Uterus (tissue), 4 donors: ENCODE data around the gene KRT1. TPM values are rescaled to one million over a fixed set of nuclear protein-coding genes. Genes with fewer than 3 reads are reported as not detected.

Source experiments
- DNase-seq, 2 donors: peaks; one replicate each; pipeline ENCODE4 v3.0.0-alpha.2; 2019 to 2020
- H3K27ac ChIP-seq, 2 donors: fragments of 200-600 bp; sonication (generic); 1 replicate in 1 of 2; 2 replicates in 1 of 2; pipeline ENCODE4 v1.5.1; 2016 to 2018
- H3K27me3 ChIP-seq, 2 donors: fragments of 200-600 bp; sonication (generic); one replicate each; pipeline ENCODE4 v1.5.1; 2018 to 2019; ENCODE audit warnings: control low read depth in 1 of 2
- H3K36me3 ChIP-seq, 2 donors: fragments of 200-600 bp; sonication (generic); one replicate each; pipeline ENCODE4 v1.5.1; 2019; ENCODE audit warnings: control low read depth in 1 of 2
- H3K4me1 ChIP-seq, 2 donors: fragments of 200-600 bp; sonication (generic); one replicate each; pipeline ENCODE4 v1.5.1; 2018 to 2019; ENCODE audit warnings: control low read depth in 1 of 2
- H3K4me3 ChIP-seq, 2 donors: fragments of 200-600 bp; sonication (generic); 1 replicate in 1 of 2; 2 replicates in 1 of 2; pipeline ENCODE4 v1.5.1; 2018 to 2019; ENCODE audit warnings: mild to moderate bottlenecking in 1 of 2
- H3K9me3 ChIP-seq, 2 donors: fragments of 200-600 bp; sonication (generic); one replicate each; pipeline ENCODE4 v1.5.1; 2019; ENCODE audit warnings: control low read depth in 1 of 2
- POLR2A ChIP-seq, 2 donors: fragments of 450-650 bp; IDR thresholded peaks; one replicate each; pipeline ENCODE4 v1.6.1; 2016; ENCODE audit warnings: antibody characterized with exemption in 2 of 2, mild to moderate bottlenecking in 1 of 2, moderate library complexity in 1 of 2
- intact Hi-C: fragments of 100-400 bp; cut with DNase I; formaldehyde crosslinking; loops from one replicate; pipeline ENCODE4 v1.15.1; 2023; ENCODE audit warnings: low total_unique reads
- total RNA-seq, 4 donors: library from RNA; depleted of rRNA in 3 of 4; stranded (reverse); fragments of >200 nt in 3 of 4; gene quantifications; one replicate each; pipeline versions ENCODE4 v1.1.0 to v1.2.4, GENCODE V29; 2014 to 2023
- TF ChIP-seq, protein P1 (sequence below), 4 experiments: fragments of 200-600 bp in 2 of 4; fragments of 450-650 bp in 2 of 4; sonication (generic) in 2 of 4; IDR thresholded peaks; one replicate each; pipeline ENCODE4 v1.5.1; 2016 to 2019; ENCODE audit warnings: antibody characterized with exemption in 4 of 4, mild to moderate bottlenecking in 2 of 4, moderate library complexity in 1 of 4
- donor health status: DM: yes; HTN: yes; CAD: no.

KRT1 gene
- total RNA-seq, 4 donors from 2014 or later = 0.88 to 1.5 TPM; not detected in 2

DNA sequence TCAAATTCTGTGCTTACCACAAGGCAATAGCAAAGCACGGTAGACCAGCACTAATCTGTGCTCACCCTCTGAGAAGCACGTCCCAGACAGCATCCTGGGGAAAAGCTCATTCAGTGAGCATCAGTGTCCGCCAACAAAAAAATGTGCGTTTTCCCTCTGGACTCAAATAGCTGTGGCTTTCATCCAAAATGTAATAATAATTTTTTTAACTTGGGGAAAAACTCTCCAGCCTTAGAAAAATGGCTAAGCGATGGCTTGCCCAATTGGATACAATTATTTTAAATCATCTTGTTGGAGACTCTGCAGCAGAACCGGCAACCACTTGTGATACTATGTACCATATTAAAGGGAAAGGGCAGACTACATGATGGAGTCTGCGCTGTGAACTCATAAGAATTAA, 24.3 kb upstream of the KRT1 start:
- H3K4me3 ChIP-seq = no peak overlapping the region
- no peak overlapping the region for H3K27ac ChIP-seq
- DNase-seq = no peak
- no peaks in the 10 kb centered on the region for H3K4me1 ChIP-seq
- no peaks in the 10 kb centered on the region for H3K36me3 ChIP-seq
- H3K9me3 ChIP-seq = no peaks in the 10 kb centered on the region
- intact Hi-C loops = no loop called here
- TF ChIP-seq, protein P1, sequence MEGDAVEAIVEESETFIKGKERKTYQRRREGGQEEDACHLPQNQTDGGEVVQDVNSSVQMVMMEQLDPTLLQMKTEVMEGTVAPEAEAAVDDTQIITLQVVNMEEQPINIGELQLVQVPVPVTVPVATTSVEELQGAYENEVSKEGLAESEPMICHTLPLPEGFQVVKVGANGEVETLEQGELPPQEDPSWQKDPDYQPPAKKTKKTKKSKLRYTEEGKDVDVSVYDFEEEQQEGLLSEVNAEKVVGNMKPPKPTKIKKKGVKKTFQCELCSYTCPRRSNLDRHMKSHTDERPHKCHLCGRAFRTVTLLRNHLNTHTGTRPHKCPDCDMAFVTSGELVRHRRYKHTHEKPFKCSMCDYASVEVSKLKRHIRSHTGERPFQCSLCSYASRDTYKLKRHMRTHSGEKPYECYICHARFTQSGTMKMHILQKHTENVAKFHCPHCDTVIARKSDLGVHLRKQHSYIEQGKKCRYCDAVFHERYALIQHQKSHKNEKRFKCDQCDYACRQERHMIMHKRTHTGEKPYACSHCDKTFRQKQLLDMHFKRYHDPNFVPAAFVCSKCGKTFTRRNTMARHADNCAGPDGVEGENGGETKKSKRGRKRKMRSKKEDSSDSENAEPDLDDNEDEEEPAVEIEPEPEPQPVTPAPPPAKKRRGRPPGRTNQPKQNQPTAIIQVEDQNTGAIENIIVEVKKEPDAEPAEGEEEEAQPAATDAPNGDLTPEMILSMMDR (IDR thresholded peaks at IDR 0.05) = no peak
- no peak for TF ChIP-seq POLR2A (IDR thresholded peaks at IDR 0.05)
- H3K27me3 ChIP-seq = no peaks in the 10 kb centered on the region

DNA sequence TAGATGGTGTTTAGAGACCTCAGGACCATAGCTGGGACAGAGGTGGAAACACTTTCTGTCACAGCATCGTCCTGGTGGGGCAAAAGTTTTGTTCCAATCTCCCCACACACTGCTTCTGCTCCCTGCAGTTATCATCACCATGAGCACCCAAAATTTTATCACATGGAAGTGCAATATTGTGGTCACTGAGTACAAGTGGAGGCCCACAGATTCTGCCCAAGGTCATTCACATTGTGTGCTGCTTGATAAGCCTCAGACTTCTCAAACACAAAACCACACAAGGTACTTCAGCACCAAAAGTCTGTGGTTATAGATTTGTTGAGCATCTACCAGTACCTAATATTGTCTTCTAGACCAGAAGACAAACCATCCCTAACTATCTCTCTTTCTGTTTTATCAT, 23.7 kb upstream of the KRT1 start:
- intact Hi-C loops = no loop called here
- DNase-seq = no peak
- Histone ChIP-seq H3K4me1 (no peaks in the 10 kb centered on the region), H3K36me3 (no peaks in the 10 kb centered on the region), H3K4me3 (no peak overlapping the region), H3K9me3 (no peaks in the 10 kb centered on the region), H3K27me3 (no peaks in the 10 kb centered on the region), H3K27ac (no peak overlapping the region)
- TF ChIP-seq POLR2A (IDR thresholded peaks at IDR 0.05) = no peak
- TF ChIP-seq, protein P1 (IDR thresholded peaks at IDR 0.05) = no peak

DNA sequence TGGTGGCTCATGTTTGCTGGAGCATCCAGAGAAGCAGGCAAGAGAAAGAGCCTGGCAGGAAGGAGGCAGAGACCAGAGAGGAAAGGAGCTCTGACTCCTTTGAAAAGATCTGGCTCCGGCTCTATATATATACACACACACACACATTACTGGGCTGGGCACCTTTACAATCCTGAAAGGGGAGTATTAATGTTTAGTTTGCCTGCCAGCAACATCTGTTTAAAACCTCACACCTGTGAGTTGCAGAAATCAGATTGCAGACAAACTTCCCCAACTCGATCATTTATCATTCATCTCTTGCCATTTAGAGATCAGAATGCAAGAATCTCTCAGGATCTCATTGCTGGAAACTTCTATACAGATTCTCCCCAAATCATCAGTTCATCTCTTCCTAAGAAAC, 23.2 kb upstream of the KRT1 start, which contains the start of gene KRT77:
KRT77 (minus strand) TSS at position 101 of the 400 bp plus-strand sequence; CDS start at position 11, 90 bp downstream.
- Histone ChIP-seq H3K27ac (no peak within 1 kb of the TSS), H3K4me3 (no peak within 1 kb of the TSS), H3K9me3 (no peaks in the 10 kb centered on the region), H3K36me3 (no peaks in the 10 kb centered on the region), H3K4me1 (no peaks in the 10 kb centered on the region), H3K27me3 (no peaks in the 10 kb centered on the region)
- TF ChIP-seq POLR2A (IDR thresholded peaks at IDR 0.05) = no peak
- TF ChIP-seq, protein P1 (IDR thresholded peaks at IDR 0.05) = no peak
- DNase-seq = no peak
- intact Hi-C loops = no loop called here

DNA sequence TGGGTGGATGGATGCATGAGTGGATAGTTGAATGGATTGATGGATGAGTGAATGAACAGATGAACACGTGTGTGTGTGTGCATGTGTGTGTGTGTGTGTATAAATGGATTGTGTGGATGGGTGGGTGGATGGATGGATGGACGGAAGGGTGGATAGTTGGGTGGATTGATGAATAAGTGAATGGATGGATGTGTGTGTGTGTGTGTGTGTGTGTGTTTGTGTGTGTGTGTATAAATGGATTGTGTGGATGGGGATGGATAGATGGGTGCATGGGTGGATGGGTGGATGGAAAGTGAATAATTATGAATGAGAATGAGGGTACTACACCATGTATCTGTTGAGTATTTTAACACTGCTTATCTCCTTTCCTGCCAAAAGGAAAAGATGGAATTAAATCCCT, 22.1 kb upstream of the KRT1 start:
- DNase-seq = no peak
- intact Hi-C loops = no loop called here
- Histone ChIP-seq H3K9me3 (no peaks in the 10 kb centered on the region), H3K27ac (no peak overlapping the region), H3K36me3 (no peaks in the 10 kb centered on the region), H3K4me1 (no peaks in the 10 kb centered on the region), H3K4me3 (no peak overlapping the region), H3K27me3 (no peaks in the 10 kb centered on the region)
- TF ChIP-seq POLR2A (IDR thresholded peaks at IDR 0.05) = no peak
- TF ChIP-seq, protein P1 (IDR thresholded peaks at IDR 0.05) = no peak

- H3K27me3 ChIP-seq = no peaks in the 10 kb centered on the region
- TF ChIP-seq, protein P1 (IDR thresholded peaks at IDR 0.05) = no peak
- TF ChIP-seq POLR2A (IDR thresholded peaks at IDR 0.05) = no peak
- no peak overlapping the region for H3K27ac ChIP-seq
- H3K36me3 ChIP-seq = no peaks in the 10 kb centered on the region
- H3K4me1 ChIP-seq = no peaks in the 10 kb centered on the region
- no peaks in the 10 kb centered on the region for H3K9me3 ChIP-seq
- intact Hi-C loops = no loop called here
- no peak overlapping the region for H3K4me3 ChIP-seq
- no peak for DNase-seq
Observed at GRCh38 chr12:52701281-52701680, 21.1 kb upstream of the KRT1 start.
